Tibial nerve (tissue), 4 donors: ENCODE results near the gene CD79A. TPM values are rescaled to one million over a fixed set of nuclear protein-coding genes. Genes with fewer than 3 reads are reported as not detected.

Experiments
- DNase-seq, 2 donors: peaks; one replicate each; pipeline ENCODE4 v3.0.0-alpha.2; 2019; ENCODE audit warnings: low spot score in 2 of 2
- H3K27ac ChIP-seq, 4 donors: fragments of 200-600 bp; sonication (generic) in 3 of 4; one replicate each; pipeline ENCODE4 v1.5.1; 2017 to 2019; ENCODE audit warnings: mild to moderate bottlenecking in 1 of 4
- H3K27me3 ChIP-seq, 2 donors: fragments of 200-600 bp; sonication (generic) in 1 of 2; one replicate each; pipeline versions ENCODE4 v1.5.1 to v1.6.0; 2017 to 2019
- H3K36me3 ChIP-seq, 3 donors: fragments of 200-600 bp; sonication (generic); one replicate each; pipeline ENCODE4 v1.5.1; 2018 to 2019
- H3K4me1 ChIP-seq, 4 donors: fragments of 200-600 bp; sonication (generic) in 3 of 4; one replicate each; pipeline ENCODE4 v1.5.1; 2017 to 2019
- H3K4me3 ChIP-seq, 4 donors: fragments of 200-600 bp; sonication (generic) in 3 of 4; one replicate each; pipeline ENCODE4 v1.5.1; 2017 to 2019; ENCODE audit warnings: mild to moderate bottlenecking in 1 of 4, moderate library complexity in 1 of 4
- H3K9me3 ChIP-seq, 4 donors: fragments of 200-600 bp; sonication (generic) in 3 of 4; one replicate each; pipeline ENCODE4 v1.5.1; 2017 to 2019
- EP300 ChIP-seq, 2 donors: sonication (generic); formaldehyde crosslinking; IDR thresholded peaks; one replicate each; pipeline ENCODE4 v1.6.1; 2017; ENCODE audit warnings: antibody characterized with exemption in 2 of 2, mild to moderate bottlenecking in 1 of 2
- POLR2A ChIP-seq, 2 donors: fragments of 450-650 bp; IDR thresholded peaks; one replicate each; pipeline ENCODE4 v1.6.1; 2017; ENCODE audit warnings: antibody characterized with exemption in 2 of 2, mild to moderate bottlenecking in 2 of 2, moderate library complexity in 2 of 2
- WGBS, 2 donors: methylation state at CpG; one replicate each; pipeline ENCODE4 v1.1.5; 2018; 5-methylcytosine and 5-hydroxymethylcytosine counted together
- total RNA-seq, 4 donors: library from RNA; depleted of rRNA; stranded (reverse); fragments of >200 nt; gene quantifications; one replicate each; pipeline ENCODE4 v1.1.0, GENCODE V29; 2016
- TF ChIP-seq, protein P1 (sequence below), 5 experiments: fragments of 200-600 bp in 3 of 5; fragments of 450-650 bp in 2 of 5; sonication (generic) in 3 of 5; IDR thresholded peaks; one replicate each; pipeline ENCODE4 v1.5.1; 2016 to 2019; ENCODE audit warnings: antibody characterized with exemption in 5 of 5, mild to moderate bottlenecking in 3 of 5, moderate library complexity in 2 of 5

CD79A gene
- total RNA-seq, 4 donors from 2014 or later: not detected

DNA sequence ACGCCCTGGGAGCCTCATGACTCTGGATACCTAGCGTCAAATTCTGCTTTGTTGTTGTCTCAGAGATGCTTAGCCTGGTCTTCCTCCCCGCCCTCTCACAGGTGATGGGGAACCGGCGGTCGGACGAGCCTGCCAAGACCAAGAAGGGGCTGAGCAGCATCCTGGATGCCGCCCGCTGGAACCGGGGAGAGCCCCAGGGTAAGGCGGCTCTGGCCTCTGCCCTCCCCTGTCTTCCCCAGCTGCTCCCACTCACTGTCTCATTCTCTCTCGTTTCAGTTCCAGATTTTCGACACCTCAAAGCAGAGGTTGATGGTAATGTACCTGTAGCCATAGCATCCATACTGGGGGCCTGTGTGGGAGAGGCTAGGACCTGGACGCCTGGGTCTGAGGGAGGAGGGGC lies 17.3 kb downstream of the CD79A start:
- Histone ChIP-seq H3K9me3 (no peaks in the 10 kb centered on the region), H3K4me3 (no peak overlapping the region), H3K27ac (no peak overlapping the region), H3K4me1 (no peaks in the 10 kb centered on the region), H3K36me3 (peaks cover 3 to 92% (median 23%) of the 10 kb centered on the region in 3 donors), H3K27me3 (no peaks in the 10 kb centered on the region)
- 82 to 84% methylated on average over 14 of the region's 14 CpGs for WGBS, 2 donors
- TF ChIP-seq POLR2A (IDR thresholded peaks at IDR 0.05) (no peak), EP300 (IDR thresholded peaks at IDR 0.05) (no peak)
- TF ChIP-seq, protein P1, sequence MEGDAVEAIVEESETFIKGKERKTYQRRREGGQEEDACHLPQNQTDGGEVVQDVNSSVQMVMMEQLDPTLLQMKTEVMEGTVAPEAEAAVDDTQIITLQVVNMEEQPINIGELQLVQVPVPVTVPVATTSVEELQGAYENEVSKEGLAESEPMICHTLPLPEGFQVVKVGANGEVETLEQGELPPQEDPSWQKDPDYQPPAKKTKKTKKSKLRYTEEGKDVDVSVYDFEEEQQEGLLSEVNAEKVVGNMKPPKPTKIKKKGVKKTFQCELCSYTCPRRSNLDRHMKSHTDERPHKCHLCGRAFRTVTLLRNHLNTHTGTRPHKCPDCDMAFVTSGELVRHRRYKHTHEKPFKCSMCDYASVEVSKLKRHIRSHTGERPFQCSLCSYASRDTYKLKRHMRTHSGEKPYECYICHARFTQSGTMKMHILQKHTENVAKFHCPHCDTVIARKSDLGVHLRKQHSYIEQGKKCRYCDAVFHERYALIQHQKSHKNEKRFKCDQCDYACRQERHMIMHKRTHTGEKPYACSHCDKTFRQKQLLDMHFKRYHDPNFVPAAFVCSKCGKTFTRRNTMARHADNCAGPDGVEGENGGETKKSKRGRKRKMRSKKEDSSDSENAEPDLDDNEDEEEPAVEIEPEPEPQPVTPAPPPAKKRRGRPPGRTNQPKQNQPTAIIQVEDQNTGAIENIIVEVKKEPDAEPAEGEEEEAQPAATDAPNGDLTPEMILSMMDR (IDR thresholded peaks at IDR 0.05): no peak
- no peak for DNase-seq

DNA sequence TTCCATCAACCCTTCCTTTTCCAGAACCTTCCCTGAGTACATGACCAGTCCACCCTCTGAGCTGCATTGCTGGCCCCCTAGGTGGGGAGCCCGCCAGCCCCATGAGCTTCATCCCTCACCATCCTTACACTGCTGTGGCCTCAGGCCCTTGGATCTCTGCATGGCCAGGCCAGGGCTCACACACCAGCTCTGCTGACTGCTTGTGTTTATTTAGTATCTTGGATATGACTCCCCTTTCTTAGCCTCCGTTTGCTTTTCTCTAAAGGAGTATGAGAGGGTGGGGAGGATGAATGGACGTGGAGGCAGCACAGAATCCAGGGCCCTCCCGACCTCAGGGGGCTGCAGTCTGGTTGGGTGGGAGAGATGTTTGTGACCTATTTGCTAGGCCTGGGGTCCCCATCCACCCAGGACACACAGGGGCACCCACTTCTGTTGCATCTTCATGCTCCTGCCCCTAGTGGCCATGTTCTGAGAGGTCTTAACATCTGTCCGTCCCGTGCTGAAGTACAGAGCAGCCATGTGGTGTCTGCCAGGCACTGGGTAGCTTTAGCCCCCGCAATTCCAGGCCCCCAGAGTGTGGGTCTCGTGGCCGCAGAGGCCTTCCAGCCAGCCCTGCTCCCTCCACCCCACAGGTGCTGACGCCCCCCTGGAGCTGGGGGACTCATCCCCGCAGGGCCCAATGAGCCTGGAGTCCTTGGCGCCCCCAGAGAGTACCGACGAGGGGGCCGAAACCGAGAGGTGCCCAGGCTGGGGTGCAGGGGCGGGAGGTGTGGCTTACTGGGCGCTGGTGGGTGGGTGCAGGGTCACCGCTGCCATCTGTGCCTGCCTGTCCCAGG lies 18.9 kb downstream of the CD79A start:
- 69 to 80% methylated on average over 10 to 16 of the region's 19 CpGs for WGBS, 2 donors
- Histone ChIP-seq H3K9me3 (no peaks in the 10 kb centered on the region), H3K4me1 (no peaks in the 10 kb centered on the region), H3K36me3 (peaks cover 3 to 92% (median 23%) of the 10 kb centered on the region in 3 donors), H3K4me3 (no peak overlapping the region), H3K27me3 (no peaks in the 10 kb centered on the region), H3K27ac (no peak overlapping the region)
- TF ChIP-seq POLR2A (IDR thresholded peaks at IDR 0.05) (no peak), EP300 (IDR thresholded peaks at IDR 0.05) (no peak)
- TF ChIP-seq, protein P1 (IDR thresholded peaks at IDR 0.05): no peak
- no peak for DNase-seq

DNA sequence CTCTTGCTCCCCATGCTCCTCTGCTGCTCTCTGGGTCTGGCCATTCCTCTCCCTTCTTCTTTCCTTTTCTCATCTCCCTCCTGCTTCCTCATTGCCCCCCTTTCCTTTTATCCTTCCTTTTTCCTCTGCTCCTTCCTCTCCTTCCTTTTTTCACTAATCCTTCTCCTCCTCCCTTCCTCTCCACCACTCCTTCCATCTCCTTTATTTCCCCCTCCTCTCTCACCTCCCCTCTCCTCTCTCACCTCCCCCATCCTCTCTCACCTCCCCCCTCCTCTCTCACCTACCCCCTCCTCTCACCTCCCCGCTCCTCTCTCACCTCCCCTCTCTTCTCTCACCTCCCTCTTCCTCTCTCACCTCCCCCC lies 19.5 kb downstream of the CD79A start:
- no peaks in the 10 kb centered on the region for H3K4me1 ChIP-seq
- H3K9me3 ChIP-seq: no peaks in the 10 kb centered on the region
- 80 to 100% methylated on average over 1 of the region's 1 CpG for WGBS, 2 donors
- no peak for TF ChIP-seq EP300 (IDR thresholded peaks at IDR 0.05)
- no peak for TF ChIP-seq POLR2A (IDR thresholded peaks at IDR 0.05)
- TF ChIP-seq, protein P1 (IDR thresholded peaks at IDR 0.05): no peak
- no peak overlapping the region for H3K4me3 ChIP-seq
- no peak overlapping the region for H3K27ac ChIP-seq
- H3K27me3 ChIP-seq: no peaks in the 10 kb centered on the region
- no peak for DNase-seq
- peaks cover 3 to 92% (median 25%) of the 10 kb centered on the region in 3 donors for H3K36me3 ChIP-seq

DNA sequence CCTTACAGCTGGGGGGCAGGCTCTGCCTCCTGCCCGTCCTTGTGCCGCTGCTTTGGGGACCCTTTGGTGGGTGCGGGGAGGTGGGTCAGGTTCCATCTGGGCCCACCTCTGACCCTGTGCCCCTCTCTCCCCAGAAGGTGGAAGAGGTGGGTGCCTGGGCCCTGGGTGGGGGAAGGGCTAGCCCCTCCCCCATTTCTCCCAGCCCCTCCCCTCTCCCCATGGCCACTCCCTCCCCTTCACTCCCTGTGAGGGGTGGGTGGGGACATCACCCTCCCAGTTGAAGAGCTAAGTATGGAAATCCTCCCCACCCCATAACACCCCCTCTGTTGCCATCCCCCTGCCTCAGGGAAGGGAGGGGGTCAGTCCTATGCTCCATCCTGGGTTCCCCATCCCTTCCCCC lies 20.1 kb downstream of the CD79A start:
- no peak overlapping the region for H3K27ac ChIP-seq
- no peak for DNase-seq
- no peak for TF ChIP-seq POLR2A (IDR thresholded peaks at IDR 0.05)
- TF ChIP-seq, protein P1 (IDR thresholded peaks at IDR 0.05): no peak
- TF ChIP-seq EP300 (IDR thresholded peaks at IDR 0.05): no peak
- no peaks in the 10 kb centered on the region for H3K27me3 ChIP-seq
- H3K4me3 ChIP-seq: no peak overlapping the region
- no peaks in the 10 kb centered on the region for H3K9me3 ChIP-seq
- WGBS, 2 donors: 86 to 88% methylated on average over 3 of the region's 3 CpGs
- peaks cover 6 to 92% (median 32%) of the 10 kb centered on the region in 3 donors for H3K36me3 ChIP-seq
- no peaks in the 10 kb centered on the region for H3K4me1 ChIP-seq

DNA sequence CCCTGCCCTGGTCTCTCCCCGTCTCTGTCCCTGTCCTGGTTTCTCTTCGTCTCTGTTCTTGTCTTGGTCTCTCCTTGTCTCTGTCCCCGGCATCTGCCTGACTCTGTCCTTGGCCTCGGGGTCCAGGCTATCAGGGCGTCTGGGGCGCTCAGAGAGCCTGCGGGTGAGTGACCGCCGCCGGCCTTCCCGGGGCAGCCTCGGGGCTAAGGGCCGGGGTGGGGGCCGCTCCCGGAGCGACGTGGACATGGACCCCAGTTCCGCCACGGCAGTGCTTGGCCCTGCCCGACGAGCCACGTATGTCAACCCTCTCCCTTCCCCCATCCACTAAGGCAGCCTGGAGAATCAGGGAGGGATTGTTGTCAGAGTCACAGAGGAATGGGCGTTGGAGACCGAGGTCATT lies 20.7 kb downstream of the CD79A start:
- DNase-seq: no peak
- no peaks in the 10 kb centered on the region for H3K4me1 ChIP-seq
- H3K27me3 ChIP-seq: no peaks in the 10 kb centered on the region
- peaks cover 12 to 92% (median 38%) of the 10 kb centered on the region in 3 donors for H3K36me3 ChIP-seq
- no peaks in the 10 kb centered on the region for H3K9me3 ChIP-seq
- TF ChIP-seq EP300 (IDR thresholded peaks at IDR 0.05) (no peak), POLR2A (IDR thresholded peaks at IDR 0.05) (no peak)
- TF ChIP-seq, protein P1 (IDR thresholded peaks at IDR 0.05): no peak
- no peak overlapping the region for H3K4me3 ChIP-seq
- 81 to 84% methylated on average over 24 of the region's 24 CpGs for WGBS, 2 donors
- no peak overlapping the region for H3K27ac ChIP-seq
